A549 treated with Hydrocortisone at 1 μM for 4 hours (cell line): ENCODE data around the gene GBP5. TPM values are rescaled to one million over a fixed set of nuclear protein-coding genes. Genes with fewer than 3 reads are reported as not detected.

Experiments
- total RNA-seq: library from RNA; stranded (reverse); fragments of 200-300 nt; extraction: Qiagen RNA extraction; gene quantifications from 5 replicates; pipeline ENCODE4 v1.2.3, GENCODE V29; 2022

The GBP5 gene
- total RNA-seq = 0.06 to 0.10 TPM in 2 of 5 replicates, not detected in the others

GRCh38 chr1:89272269-89273041, at the start of gene GBP5:
TSS of gene GBP5 (minus strand) at chr1:89272860. CDS start at chr1:89269555, 3,305 bp downstream.

Other genes with a start within 250 kb of the GBP5 start
- 0.73 to 2.4 TPM (median 1.1 TPM) in 5 replicates for gene GBP3, start 250.0 kb downstream of the GBP5 start, total RNA-seq
- gene GBP1, start 207.7 kb downstream of the GBP5 start, total RNA-seq = 0.09 to 0.16 TPM (median 0.13 TPM) in 5 replicates
- 0.53 to 0.97 TPM (median 0.76 TPM) in 5 replicates for gene GBP2, start 146.7 kb downstream of the GBP5 start, total RNA-seq
- not detected in 5 replicates for gene GBP7, start 96.9 kb downstream of the GBP5 start, total RNA-seq
- gene GBP4, start 73.9 kb downstream of the GBP5 start, total RNA-seq = 0.02 TPM in 1 of 5 replicates, not detected in the others
- not detected in 5 replicates for gene GBP6, start 91.2 kb upstream of the GBP5 start, total RNA-seq